Lung (tissue), 12 donors: ENCODE results near the gene TAOK1. TPM values are rescaled to one million over a fixed set of nuclear protein-coding genes. Genes with fewer than 3 reads are reported as not detected.
"Not testable (repeated sequence)": the region's sequence is repeated elsewhere in the genome, so short reads cannot be mapped to it uniquely, and the experiment has no call there.

Experiments
- ATAC-seq: fragments of 200-7000 bp; cut with Tn5 transposase; one replicate; pipeline ENCODE4 v1.9.1; 2020; ENCODE audit warnings: moderate number of reproducible peaks; ENCODE audit not compliant: insufficient read depth, low FRiP score
- DNase-seq, 3 donors: peaks; one replicate each; pipeline ENCODE4 v3.0.0-alpha.2; 2013 to 2017
- H3K27ac ChIP-seq, 2 donors: one replicate each; pipeline ENCODE4 v1.5.1; 2013; ENCODE audit warnings: mild to moderate bottlenecking in 2 of 2, moderate library complexity in 2 of 2, control low read depth in 1 of 2, inconsistent platforms in 1 of 2, low read depth in 1 of 2, low read length in 1 of 2
- H3K27me3 ChIP-seq, 3 donors: one replicate each; pipeline ENCODE4 v1.5.1; 2013; ENCODE audit warnings: low read length in 2 of 3; ENCODE audit not compliant: control insufficient read depth in 3 of 3, insufficient read depth in 3 of 3
- H3K36me3 ChIP-seq, 4 donors: one replicate each; pipeline ENCODE4 v1.5.1; 2013; ENCODE audit warnings: low read length in 4 of 4, mild to moderate bottlenecking in 1 of 4, moderate library complexity in 1 of 4; ENCODE audit not compliant: control insufficient read depth in 4 of 4, insufficient read depth in 4 of 4
- H3K4me1 ChIP-seq, 5 donors: one replicate each; pipeline ENCODE4 v1.5.1; 2013; ENCODE audit warnings: low read length in 5 of 5, mild to moderate bottlenecking in 2 of 5, moderate library complexity in 1 of 5; ENCODE audit not compliant: control insufficient read depth in 5 of 5, insufficient read depth in 5 of 5
- H3K4me3 ChIP-seq: one replicate; pipeline ENCODE4 v1.5.1; 2013; ENCODE audit warnings: mild to moderate bottlenecking, control low read depth, moderate library complexity
- H3K9ac ChIP-seq, 2 donors: one replicate each; pipeline ENCODE4 v1.5.1; 2013; ENCODE audit warnings: low read length in 2 of 2, control low read depth in 1 of 2; ENCODE audit not compliant: insufficient read depth in 1 of 2
- H3K9me3 ChIP-seq, 4 donors: one replicate each; pipeline ENCODE4 v1.5.1; 2013; ENCODE audit warnings: low read length in 3 of 4, mild to moderate bottlenecking in 1 of 4, moderate library complexity in 1 of 4; ENCODE audit not compliant: control insufficient read depth in 4 of 4, insufficient read depth in 3 of 4
- WGBS, 2 donors: extraction: QIAGEN DNeasy Blood & Tissue Kit; methylation state at CpG; one replicate each; pipeline ENCODE4 v1.1.7; 2013; 5-methylcytosine and 5-hydroxymethylcytosine counted together
- polyA plus RNA-seq, 2 donors: library from polyadenylated mRNA; stranded (reverse); fragments of 200-250 nt; gene quantifications; one replicate each; pipeline ENCODE4 v1.2.1, GENCODE V29; 2013
- total RNA-seq, 2 donors: library from RNA; depleted of rRNA in 1 of 2; stranded (reverse); fragments of >200 nt in 1 of 2; gene quantifications; one replicate each; pipeline ENCODE4 v1.2.1, GENCODE V29; 2014 to 2021
- TF ChIP-seq, protein P1 (sequence below): IDR thresholded peaks from 2 replicates; pipeline ENCODE4 v1.5.1; 2012; ENCODE audit warnings: mild to moderate bottlenecking; ENCODE audit errors: control extremely low read depth, extremely low read depth
- donor health status: control.
- donor health status: control.
- donor health status: Bipolar disorder and iron deficiency.
- donor health status: healthy.
- donor health status: DM: yes; HTN: yes; CAD: no.

The TAOK1 gene
- total and polyA plus RNA-seq, 4 donors = 8.8 to 81.0 (median 37.3) TPM

DNA sequence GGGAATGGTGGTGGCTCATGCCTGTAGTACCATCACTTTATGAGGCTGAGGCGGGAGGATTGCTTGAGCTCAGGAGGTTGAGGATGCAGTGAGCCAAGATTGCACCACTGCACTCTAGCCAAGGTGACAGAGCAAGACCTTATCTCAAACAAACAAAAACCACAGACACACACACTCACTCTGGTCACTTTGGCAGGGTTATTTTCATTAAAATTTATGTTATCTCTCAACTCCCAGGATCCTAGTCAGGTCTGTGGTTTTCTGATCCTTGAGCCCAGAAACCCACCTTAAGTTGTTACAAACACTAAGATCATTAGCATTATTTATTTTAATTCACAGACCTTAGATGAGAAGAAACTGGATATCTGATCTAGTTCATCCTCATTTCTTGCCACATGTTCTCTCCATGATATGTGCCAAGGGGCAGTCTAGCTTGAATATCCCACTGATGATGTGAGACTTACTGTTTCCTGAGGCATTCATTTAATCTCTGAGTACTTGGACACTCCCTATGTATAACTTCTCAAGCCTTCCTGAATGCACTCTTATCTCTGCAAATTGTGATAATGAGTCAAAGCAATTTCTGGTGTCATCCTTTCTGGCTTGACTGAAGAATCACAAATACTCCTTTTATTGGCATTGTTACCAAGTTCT is 167.0 kb downstream of the TAOK1 start:
- TF ChIP-seq, protein P1, sequence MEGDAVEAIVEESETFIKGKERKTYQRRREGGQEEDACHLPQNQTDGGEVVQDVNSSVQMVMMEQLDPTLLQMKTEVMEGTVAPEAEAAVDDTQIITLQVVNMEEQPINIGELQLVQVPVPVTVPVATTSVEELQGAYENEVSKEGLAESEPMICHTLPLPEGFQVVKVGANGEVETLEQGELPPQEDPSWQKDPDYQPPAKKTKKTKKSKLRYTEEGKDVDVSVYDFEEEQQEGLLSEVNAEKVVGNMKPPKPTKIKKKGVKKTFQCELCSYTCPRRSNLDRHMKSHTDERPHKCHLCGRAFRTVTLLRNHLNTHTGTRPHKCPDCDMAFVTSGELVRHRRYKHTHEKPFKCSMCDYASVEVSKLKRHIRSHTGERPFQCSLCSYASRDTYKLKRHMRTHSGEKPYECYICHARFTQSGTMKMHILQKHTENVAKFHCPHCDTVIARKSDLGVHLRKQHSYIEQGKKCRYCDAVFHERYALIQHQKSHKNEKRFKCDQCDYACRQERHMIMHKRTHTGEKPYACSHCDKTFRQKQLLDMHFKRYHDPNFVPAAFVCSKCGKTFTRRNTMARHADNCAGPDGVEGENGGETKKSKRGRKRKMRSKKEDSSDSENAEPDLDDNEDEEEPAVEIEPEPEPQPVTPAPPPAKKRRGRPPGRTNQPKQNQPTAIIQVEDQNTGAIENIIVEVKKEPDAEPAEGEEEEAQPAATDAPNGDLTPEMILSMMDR = no peak
- Histone ChIP-seq H3K36me3 (no peaks in the 10 kb centered on the region), H3K4me1 (peaks cover 0 to 19% (median under 1%) of the 10 kb centered on the region in 5 donors), H3K4me3 (no peak overlapping the region), H3K27ac (no peak overlapping the region), H3K27me3 (no peaks in the 10 kb centered on the region), H3K9ac (no peak overlapping the region), H3K9me3 (no peaks in the 10 kb centered on the region)
- DNase-seq = no peak
- ATAC-seq = peak; percentile 17
- WGBS, 2 donors = 78 to 79% methylated on average over 1 of the region's 1 CpG

DNA sequence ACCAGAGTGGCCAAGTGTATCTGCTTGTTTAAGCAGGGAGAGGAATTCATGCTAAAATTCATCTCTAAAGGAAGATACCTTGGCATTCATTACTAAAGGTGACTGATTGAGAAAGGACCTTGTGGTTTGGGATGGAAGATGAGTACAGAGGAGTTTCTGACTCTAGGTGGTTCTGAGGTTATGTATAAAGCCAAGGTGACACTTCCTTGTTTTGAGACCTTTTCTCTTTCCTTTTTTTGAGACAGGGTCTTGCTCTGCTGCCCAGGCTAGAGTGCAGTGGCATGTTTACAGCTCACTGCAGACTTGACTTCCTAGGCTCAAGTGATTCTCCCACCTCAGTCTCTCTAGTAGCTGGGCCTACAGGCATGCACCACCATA is 167.6 kb downstream of the TAOK1 start:
- peaks cover 0 to 24% (median 5%) of the 10 kb centered on the region in 5 donors for H3K4me1 ChIP-seq
- TF ChIP-seq, protein P1 = no peak
- ATAC-seq = no peak

DNA sequence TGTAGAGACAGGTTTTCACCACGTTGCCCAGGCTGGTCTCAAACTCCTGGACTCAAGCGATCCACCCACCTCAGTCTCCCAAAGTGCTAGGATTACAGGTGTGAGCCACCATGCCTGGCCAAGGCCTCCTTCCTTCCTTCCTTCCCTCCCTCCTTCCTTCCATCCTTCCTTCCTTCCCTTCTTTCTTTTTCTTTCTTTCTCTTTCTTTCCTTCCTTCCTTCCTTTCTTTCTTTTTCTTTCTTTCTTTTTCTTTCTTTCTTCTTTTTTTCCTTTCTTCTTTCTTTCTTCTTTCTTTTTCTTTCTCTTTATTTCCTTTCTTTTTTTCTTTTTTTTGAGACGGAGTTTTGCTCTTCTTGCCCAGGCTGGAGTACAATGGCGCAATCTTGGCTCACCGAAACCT is 168.0 kb downstream of the TAOK1 start:
- 95 to 96% methylated on average over 5 of the region's 5 CpGs for WGBS, 2 donors
- H3K36me3 ChIP-seq, H3K4me3 ChIP-seq, ATAC-seq, H3K9ac ChIP-seq, H3K27ac ChIP-seq, H3K9me3 ChIP-seq, DNase-seq, H3K27me3 ChIP-seq: not testable (repeated sequence)
- H3K4me1 ChIP-seq = peaks cover 0 to 24% (median 5%) of the 10 kb centered on the region in 5 donors

More for the DNA sequence above, 167.6 kb downstream of the TAOK1 start:
- Histone ChIP-seq H3K9ac (no peak overlapping the region), H3K27ac (no peak overlapping the region), H3K9me3 (no peaks in the 10 kb centered on the region), H3K27me3 (no peaks in the 10 kb centered on the region), H3K4me3 (no peak overlapping the region), H3K36me3 (peaks cover 0 to 2% (median 0%) of the 10 kb centered on the region in 4 donors)
- DNase-seq = no peak

DNA sequence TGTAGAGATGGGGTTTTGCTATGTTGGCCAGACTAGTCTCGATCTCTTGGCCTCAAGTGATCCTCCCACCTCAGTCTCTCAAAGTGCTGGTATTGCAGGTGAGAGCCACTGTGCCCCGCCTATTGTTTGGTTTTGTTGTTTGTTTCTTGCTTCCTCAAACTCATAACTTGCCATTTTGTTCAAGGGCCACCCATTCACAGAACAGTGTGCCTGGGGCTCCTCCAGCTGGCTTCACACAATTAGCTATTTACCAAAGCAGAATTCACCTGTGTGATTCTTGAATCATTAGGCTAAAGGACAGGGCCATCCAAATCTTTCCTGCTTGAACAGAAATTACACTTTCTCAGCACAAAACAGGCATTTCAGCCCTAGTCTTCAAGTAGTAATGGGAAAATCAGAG is 169.5 kb downstream of the TAOK1 start:
- 80 to 87% methylated on average over 2 of the region's 2 CpGs for WGBS, 2 donors
- Histone ChIP-seq H3K27ac (no peak overlapping the region), H3K4me1 (peaks cover 0 to 24% (median 5%) of the 10 kb centered on the region in 5 donors), H3K4me3 (no peak overlapping the region), H3K36me3 (peaks cover 0 to 2% (median 0%) of the 10 kb centered on the region in 4 donors), H3K27me3 (peaks cover 0 to under 1% (median 0%) of the 10 kb centered on the region in 3 donors), H3K9me3 (no peaks in the 10 kb centered on the region), H3K9ac (no peak overlapping the region)
- TF ChIP-seq, protein P1 = no peak
- DNase-seq (no peak), ATAC-seq (no peak)
